IPS-18c (cell line): Measurements from ENCODE around the gene IL16.
"Not testable (repeated sequence)": the region's sequence is repeated elsewhere in the genome, so short reads cannot be mapped to it uniquely, and the experiment has no call there.

ENCODE experiments used
- H3K4me3 ChIP-seq: 2 replicates; pipeline ENCODE4 v1.7.0; 2013; ENCODE audit warnings: low read depth, mild to moderate bottlenecking, low read length, moderate library complexity; ENCODE audit not compliant: insufficient read depth
- H3K9me3 ChIP-seq: one replicate; pipeline ENCODE4 v1.6.1; 2013; ENCODE audit warnings: mild to moderate bottlenecking, low read length, moderate library complexity; ENCODE audit not compliant: control insufficient read depth, insufficient read depth

IL16 gene

DNA sequence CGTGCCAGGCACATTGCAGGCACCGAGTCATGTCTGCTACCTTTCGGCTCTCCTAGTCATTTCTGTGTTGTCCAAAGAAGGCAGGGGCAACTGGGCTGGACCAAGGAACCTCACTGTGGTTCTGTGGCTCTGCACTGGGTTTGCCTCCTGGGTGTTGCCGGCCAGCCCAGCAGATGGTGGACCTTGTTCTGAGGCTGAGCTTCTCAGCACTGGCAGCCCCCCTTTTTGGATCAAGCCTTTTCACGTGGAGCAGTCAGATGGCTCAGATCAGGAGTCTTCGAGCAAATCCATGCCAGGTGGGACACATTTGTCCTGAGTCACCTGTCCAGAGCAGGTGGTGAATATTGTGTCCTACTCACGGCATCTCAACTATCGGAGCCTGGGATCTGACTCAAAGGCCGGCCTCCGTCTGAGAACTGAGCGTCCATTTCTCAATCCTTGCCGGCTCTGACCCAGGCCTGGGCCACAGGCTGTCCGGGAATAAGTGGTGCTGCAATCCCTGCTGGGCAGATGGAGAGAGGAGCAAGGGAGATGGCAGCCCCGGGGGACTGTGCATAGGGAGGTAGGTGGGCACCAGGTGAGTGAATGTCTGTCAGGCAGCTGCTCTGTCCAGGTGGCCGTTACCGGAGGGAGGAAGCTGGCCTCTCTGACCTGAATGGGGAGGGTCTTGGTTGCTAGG lies at the start of gene IL16:
TSS of gene IL16 (plus strand) at position 304 of the 679 bp plus-strand sequence. CDS start 28,521 bp downstream, outside the sequence.
- H3K4me3 ChIP-seq, result no peak within 1 kb of the TSS
- no peaks in the 10 kb centered on the region for H3K9me3 ChIP-seq

DNA sequence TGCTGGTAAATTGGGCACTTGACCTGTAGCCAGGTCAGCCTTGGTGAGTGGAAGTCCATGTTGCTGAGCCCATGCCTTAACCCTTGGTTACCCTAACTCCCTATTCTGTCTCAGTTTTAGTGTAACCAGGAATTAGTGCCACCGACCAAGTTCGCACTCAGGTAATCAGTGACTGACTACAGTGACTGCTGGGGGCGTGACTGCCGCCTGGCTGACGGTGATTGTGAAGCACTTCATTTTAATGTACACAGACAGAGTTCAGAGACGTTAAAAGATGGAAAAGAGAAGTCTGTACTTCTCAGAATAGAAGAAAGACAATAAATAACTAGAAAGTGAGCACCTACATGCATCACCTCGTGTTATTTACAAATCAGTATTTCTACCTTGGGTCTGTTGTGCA lies 45.3 kb upstream of the IL16 start:
- Histone ChIP-seq H3K9me3 (no peaks in the 10 kb centered on the region), H3K4me3 (no peak overlapping the region)

DNA sequence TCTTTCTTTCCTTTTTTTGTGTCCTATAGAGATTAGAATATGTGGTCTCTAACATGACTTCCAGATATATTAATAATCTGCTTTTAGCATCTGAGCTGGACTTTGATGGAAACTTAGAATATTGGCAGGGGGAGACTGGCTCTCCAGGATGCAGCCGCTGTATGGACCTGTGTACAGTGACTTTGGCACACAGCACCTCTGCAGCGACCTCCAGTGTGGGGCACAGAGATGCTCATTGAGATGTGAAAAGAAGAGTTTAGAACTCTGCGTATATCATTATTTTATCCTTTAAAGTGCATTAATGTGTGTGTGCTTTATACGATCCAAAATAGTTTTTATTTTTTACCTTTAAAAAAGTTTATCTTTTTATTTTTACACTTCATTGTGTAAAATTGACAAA lies 44.3 kb upstream of the IL16 start:
- H3K9me3 ChIP-seq, result no peaks in the 10 kb centered on the region

DNA sequence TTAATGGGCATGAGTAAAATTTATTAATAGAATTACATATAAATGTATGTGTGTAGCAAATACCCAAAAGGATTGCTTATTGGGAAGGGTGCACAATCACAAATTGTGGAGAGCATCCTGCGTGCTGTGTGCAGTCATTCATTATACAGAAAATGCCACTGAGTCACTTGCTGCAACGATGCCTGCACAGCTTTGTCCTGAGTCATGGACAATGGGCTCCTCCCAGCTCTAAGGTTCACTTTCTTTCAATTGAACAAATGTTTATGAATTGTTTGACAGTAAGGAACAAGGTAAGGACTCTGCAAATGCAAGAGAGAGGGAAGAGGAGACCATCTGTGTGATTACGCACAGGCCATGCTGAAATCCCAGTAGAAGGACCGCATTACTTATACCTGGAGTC lies 43.9 kb upstream of the IL16 start:
- no peaks in the 10 kb centered on the region for H3K9me3 ChIP-seq
- no peak overlapping the region for H3K4me3 ChIP-seq

More for the DNA sequence above, 44.3 kb upstream of the IL16 start:
- H3K4me3 ChIP-seq, result no peak overlapping the region

DNA sequence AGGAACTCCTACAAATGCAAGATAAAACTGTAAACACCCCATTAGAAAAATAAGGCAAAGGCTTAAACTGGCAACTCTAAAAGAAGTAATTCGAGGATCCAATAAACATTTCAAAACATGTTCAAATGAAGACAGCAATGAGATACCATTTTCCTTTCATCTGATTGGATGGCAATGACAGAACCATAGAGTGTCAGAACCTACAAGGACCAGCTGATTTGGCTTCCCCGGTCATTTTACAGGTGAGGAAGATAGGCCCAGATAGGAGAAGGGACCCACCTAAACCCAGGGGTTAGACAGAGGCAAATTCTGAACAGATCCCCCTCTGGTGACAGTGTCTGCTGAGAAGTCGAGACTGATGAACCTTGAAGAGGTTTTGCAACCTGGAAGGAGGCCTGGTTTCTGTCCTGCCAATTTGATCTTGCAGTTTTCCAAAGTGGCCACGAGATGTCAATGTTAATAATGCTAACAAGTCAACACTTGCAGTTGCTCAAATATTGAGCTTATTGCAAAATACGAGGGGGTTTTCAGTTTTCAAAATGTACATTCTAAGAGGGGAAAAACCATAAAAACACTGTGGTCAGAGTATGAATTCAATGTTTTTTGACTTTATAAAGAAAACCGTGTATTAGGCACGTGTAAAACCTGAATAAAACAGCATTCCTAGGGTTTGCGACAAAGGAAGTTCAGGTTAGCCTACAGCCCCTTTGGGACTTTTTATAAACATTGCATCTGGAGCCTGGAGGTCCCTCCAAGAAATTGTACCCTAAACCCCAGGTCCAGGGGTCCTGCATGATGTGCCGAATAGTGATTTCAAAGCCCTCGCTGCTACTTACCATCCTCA lies 41.1 kb upstream of the IL16 start:
- Histone ChIP-seq H3K9me3 (no peaks in the 10 kb centered on the region), H3K4me3 (no peak overlapping the region)

DNA sequence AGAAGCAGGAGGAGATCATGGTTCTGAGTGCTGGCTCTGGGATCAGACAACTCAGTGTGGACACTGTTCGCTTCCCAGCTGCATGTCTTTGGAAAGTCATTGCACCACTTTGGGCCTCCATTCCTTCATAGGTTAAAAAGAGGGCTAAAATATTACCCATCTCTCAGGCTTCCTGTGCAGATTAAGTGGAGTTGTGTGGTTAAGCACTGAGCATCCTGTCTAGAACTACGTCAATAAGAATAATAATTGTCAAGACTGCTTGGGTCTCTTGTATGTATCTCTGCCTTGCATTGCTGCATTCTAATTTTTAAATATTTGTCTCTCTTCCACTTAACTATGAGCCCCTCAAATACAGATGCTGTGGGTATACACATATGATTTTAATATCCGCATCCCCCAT lies 40.4 kb upstream of the IL16 start:
- no peak overlapping the region for H3K4me3 ChIP-seq
- H3K9me3 ChIP-seq, result no peaks in the 10 kb centered on the region

DNA sequence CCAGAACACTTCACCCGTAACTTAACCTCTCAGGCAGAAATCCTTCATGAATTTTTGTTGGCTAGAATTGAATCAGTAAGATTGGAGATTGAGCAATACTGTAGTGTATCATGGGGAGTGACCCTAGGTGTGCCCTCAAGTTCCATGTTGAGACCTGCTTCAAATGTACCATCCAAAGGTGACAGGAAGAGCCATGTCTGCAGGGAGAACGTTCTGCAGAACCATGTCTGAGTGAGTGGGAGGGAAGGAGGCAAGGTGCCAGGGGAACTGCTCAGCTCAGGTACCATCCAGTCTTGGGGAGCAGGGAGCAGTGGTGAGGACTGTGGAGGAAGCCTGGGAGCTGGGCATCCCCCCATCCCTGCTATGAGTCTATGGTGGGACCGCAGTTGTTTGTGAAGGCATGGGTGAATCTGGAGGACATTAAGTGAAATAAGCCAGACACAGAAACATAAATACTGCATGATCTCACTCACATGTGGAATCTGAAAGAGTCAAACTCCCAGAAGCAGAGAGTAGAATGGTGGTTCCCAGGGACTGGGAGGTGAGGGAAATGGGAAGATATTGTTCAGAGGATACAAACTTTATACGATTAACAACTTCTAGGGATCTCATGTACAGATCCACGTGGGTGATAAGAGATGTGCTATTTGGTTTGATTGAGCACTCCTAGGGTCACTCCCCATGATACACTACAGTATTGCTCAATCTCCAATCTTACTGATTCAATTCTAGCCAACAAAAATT lies 39.3 kb upstream of the IL16 start:
- Histone ChIP-seq H3K9me3 (no peaks in the 10 kb centered on the region), H3K4me3 (no peak overlapping the region)

DNA sequence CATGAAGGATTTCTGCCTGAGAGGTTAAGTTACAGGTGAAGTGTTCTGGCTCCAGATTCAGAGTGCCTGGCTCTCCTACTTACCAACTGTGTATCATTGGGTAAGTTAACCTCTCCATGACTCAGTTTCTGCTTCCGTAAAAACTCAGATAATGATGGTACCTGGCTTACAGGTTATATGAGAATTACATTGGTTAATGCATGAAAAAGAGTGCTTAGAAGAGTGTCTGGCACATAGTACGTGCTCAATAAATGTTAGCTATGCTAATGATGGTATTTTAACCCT lies 38.8 kb upstream of the IL16 start:
- no peak overlapping the region for H3K4me3 ChIP-seq
- H3K9me3 ChIP-seq, result no peaks in the 10 kb centered on the region

DNA sequence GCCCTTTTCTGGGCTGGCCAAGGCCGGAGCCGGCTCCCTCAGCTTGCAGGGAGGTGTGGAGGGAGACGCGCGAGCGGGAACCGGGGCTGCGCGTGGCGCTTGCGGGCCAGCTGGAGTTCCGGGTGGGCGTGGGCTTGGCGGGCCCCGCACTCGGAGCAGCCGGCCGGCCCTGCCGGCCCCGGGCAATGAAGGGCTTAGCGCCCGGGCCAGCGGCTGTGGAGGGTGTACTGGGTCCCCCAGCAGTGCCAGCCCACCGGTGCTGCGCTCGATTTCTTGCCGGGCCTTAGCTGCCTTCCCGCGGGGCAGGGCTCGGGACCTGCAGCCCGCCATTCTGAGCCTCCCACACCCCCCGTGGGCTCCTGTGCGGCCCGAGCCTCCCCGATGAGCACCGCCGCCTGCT lies 38.1 kb upstream of the IL16 start:
- H3K9me3 ChIP-seq, H3K4me3 ChIP-seq: not testable (repeated sequence)

DNA sequence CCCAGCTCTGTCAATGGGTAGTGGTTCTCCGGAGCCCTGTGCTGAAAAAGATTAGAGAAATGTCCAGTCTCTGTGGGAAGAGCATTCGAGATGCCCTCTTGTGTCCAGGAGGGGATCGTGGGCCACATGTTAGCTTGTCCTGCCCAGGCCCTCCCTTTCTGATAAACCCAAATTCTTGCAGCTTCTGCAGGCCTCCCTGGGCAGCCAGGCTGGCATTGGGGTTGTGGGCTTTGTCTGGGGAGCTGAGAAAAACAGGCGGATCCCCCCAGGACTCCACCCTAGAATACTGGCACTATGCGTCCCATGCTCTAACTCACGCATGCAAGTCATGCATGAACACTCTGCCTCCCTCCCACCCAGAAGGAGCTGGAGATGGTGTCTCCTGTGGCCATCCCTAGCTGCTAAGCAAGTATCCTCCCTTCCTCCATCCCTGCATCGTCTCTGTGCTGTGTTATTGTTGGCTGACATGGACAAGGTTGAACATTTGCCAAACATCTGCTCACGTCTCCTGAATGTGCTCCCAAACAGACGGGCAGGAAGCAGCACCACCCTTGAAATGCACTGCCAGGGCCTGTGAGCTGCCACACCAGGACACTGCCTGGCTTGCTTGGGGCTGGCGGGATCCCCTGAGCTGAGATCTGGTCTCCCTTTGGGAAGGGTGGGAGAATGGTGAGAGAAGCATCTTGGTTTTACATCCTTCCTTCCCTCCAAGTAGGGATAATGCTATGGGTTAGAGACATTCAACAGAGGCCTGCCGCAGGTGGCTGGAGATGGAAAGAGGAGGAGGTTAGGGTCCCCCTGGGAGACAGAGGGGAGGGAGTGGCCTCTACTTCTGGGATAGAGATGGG lies 36.1 kb upstream of the IL16 start:
- no peaks in the 10 kb centered on the region for H3K9me3 ChIP-seq

DNA sequence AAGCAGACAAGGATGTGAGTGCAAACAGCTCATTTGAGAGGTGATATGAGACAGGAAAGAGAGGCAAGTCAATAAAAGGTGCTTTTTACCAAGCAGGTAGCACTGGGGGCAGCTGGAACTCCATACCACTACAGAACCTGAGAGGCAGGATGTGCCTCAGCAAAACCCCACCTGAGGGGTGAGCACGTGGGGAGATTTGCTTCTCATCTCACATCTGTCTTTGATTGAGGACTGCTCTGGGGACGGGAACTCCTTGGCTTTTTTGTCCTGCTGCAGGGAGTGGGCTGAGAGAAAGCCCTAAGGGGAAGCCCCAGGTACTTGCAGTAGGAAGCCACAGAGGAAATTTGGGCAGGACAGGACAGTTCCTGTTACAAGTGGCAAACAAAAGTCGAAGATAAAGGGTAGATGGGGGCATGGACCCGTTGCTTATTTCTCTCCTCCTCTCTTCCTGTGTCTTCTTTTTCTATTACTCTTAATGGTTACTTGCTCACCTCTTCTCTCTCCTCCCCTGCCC lies 35.5 kb upstream of the IL16 start:
- H3K4me3 ChIP-seq, result no peak overlapping the region
- no peaks in the 10 kb centered on the region for H3K9me3 ChIP-seq

More for the DNA sequence above, 36.1 kb upstream of the IL16 start:
- no peak overlapping the region for H3K4me3 ChIP-seq

DNA sequence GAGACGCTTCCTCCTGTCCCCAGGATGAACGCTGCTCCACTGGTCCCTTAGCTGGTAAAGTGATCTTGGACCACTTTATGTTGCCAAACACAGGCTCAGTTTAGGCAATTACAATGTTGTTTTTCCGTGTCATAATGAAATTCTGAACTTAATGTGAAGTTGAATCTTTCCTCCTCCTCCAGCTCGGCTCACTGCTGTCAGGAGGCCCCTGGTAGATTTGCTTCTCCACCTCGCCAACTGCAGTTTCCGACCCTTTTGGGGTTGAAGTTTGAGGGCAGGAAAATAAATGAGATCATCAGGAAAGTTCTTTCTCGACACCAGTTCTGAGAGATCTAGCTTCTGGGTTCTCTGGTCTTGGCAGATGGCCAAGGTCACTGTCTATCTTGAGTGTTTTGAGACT lies 34.8 kb upstream of the IL16 start:
- no peak overlapping the region for H3K4me3 ChIP-seq
- no peaks in the 10 kb centered on the region for H3K9me3 ChIP-seq

DNA sequence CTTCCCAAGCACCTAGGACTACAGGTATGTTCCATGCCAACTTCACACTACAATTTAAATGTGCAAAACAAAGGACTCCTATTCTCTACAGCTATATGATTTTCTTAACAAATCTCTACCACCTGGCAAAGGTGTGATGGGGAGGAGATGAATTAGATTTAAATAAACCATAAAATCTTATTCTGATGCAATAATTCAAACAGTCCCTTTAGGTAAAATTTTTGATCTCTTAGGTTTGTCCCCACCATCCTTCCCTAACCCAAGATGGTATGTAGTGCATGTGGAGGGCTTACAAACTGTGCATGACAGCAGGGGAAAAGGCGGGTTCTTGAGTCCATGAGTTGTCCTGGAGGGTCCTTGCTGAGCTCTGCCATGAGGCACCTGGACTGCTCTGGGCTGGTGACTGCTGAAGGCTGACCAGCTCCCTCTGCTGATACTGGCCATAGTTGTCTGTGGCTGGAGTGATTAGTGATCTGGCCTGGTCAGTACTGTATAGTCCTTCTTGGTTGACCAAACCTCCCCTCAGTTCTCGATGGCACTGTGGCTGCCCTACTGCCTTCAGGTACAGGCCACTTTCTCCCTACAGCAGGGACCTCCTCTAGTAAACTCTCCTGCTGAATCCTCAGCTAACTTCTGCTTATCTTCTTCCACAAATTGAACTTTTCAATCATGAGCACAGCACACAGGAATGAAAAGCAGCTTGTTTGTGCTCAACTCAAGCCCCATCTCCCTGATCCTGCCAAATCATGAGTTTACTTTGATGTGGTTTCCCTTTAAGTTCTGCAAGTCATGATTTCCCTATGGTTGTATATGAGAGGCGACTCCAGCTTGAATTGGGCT lies 32.5 kb upstream of the IL16 start:
- H3K9me3 ChIP-seq, result no peaks in the 10 kb centered on the region
- H3K4me3 ChIP-seq, result no peak overlapping the region

DNA sequence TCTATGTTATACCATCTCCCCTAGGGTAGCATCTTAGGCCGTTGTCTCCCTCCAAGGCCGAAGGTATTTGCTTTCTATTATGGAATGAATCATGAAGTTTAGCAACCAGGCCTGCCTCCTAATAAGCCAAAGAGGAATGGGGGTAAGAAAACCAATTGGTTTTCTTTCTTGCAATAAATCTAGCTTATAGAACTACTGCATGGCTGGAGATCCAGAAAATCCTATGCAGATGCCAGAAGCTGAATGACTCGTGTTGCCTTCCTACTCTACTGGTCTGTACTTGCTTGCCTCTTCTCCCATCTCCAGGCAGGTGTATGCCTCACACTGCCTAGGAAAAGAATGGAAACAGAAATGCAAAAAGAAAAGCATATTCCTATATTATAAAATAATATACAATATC lies 31.1 kb upstream of the IL16 start:
- Histone ChIP-seq H3K4me3 (no peak overlapping the region), H3K9me3 (no peaks in the 10 kb centered on the region)

DNA sequence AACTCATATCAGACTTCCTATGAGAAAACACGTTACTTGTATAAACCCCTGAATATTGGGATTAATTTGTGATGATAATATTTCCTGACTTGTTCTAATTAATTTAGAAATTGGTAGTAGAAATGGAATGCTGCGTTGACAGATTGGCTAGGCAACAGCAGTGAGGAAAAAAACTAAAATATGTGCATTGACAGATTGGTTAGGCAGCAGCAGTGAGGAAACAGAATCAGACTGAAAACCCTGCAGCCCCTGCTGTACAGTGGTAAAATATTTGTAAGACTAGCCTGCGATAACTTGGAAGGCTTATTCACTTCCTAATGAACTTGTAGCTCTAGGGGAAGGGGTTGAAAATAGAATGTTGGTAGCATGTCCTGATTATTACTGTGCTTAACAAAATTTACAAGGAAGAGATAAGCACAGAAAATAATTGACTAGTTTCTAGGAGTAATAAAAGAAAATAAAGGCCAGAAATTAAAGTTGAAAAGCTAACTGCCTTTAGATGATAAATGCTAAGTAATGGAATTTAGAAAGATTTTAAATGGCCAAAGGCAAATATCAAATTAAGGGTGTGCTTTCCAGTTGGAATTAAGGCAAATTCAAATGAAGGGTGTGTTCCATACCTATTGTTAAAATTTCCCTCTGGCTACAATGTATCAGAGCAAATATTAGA lies 29.9 kb upstream of the IL16 start:
- no peak overlapping the region for H3K4me3 ChIP-seq
- H3K9me3 ChIP-seq, result no peaks in the 10 kb centered on the region

DNA sequence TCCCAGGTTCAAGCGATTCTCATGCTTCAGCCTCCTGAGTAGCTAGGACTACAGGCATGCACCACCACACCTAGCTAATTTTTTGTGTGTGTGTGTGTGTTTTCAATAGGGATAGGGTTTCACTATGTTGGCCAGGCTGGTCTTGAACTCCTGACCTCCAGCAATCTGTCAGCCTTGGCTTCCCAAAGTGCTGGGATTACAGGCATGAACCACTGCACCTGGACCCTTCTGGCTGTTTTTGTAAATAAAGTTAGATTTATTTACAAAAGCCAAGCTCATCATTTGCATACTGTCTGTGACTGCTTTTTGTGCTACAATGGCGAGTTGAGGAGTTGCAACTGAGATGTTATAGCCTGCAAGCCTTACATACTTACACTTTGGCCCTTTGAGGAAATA lies 28.6 kb upstream of the IL16 start:
- Histone ChIP-seq H3K9me3 (no peaks in the 10 kb centered on the region), H3K4me3 (no peak overlapping the region)
